Smooth muscle cell (in vitro differentiated cells): ENCODE results near the gene LRRC8D. TPM values are rescaled to one million over a fixed set of nuclear protein-coding genes. Genes with fewer than 3 reads are reported as not detected.

Experiments
- DNase-seq: peaks from one replicate; lab custom pipeline; 2025; ENCODE audit not compliant: unreplicated experiment; lab: John Stamatoyannopoulos, UW
- H2AFZ ChIP-seq: fragments of 200-600 bp; sonication (generic); 2 replicates; pipeline ENCODE4 v1.6.0; 2016; ENCODE audit warnings: antibody characterized with exemption, low read depth, mild to moderate bottlenecking
- H3F3A ChIP-seq: fragments of 200-600 bp; sonication (generic); 2 replicates; pipeline ENCODE4 v1.6.0; 2017; ENCODE audit warnings: antibody characterized with exemption, low read depth
- H3K27ac ChIP-seq: fragments of 200-600 bp; sonication (generic); 2 replicates; pipeline ENCODE4 v1.5.1; 2016; ENCODE audit warnings: low read depth, mild to moderate bottlenecking
- H3K27me3 ChIP-seq: fragments of 200-600 bp; sonication (generic); 2 replicates; pipeline ENCODE4 v1.6.1; 2016; ENCODE audit warnings: low read depth, mild to moderate bottlenecking
- H3K36me3 ChIP-seq: fragments of 200-600 bp; sonication (generic); 2 replicates; pipeline ENCODE4 v1.5.1; 2016; ENCODE audit warnings: low read depth
- H3K4me1 ChIP-seq: fragments of 200-600 bp; sonication (generic); 2 replicates; pipeline ENCODE4 v1.5.1; 2016; ENCODE audit warnings: low read depth
- H3K4me2 ChIP-seq: fragments of 200-600 bp; sonication (generic); 2 replicates; pipeline ENCODE4 v1.6.0; 2016; ENCODE audit warnings: mild to moderate bottlenecking
- H3K4me3 ChIP-seq: fragments of 200-600 bp; sonication (generic); 2 replicates; pipeline ENCODE4 v1.5.1; 2016; ENCODE audit warnings: mild to moderate bottlenecking
- H3K79me2 ChIP-seq: fragments of 200-600 bp; sonication (generic); 2 replicates; pipeline ENCODE4 v1.6.0; 2016; ENCODE audit warnings: low read depth, mild to moderate bottlenecking
- H3K9ac ChIP-seq: fragments of 200-600 bp; sonication (generic); 2 replicates; pipeline ENCODE4 v1.6.0; 2016; ENCODE audit warnings: low read depth
- H3K9me3 ChIP-seq: fragments of 200-600 bp; sonication (generic); replicated peaks from 2 replicates; pipeline ENCODE4 v1.5.1; 2016; ENCODE audit warnings: low read depth
- H4K20me1 ChIP-seq: fragments of 200-600 bp; sonication (generic); 2 replicates; pipeline ENCODE4 v1.6.0; 2016; ENCODE audit warnings: low read depth
- CTCF ChIP-seq: fragments of 200-600 bp; sonication (generic); IDR thresholded peaks from 2 replicates; pipeline ENCODE4 v1.5.1; 2017; ENCODE audit warnings: borderline replicate concordance, mild to moderate bottlenecking, antibody characterized with exemption; ENCODE audit not compliant: insufficient read depth, poor library complexity, severe bottlenecking
- WGBS: methylation state at CpG from one replicate; pipeline ENCODE4 v1.1.7; 2016; ENCODE audit warnings: low lambda C conversion rate; 5-methylcytosine and 5-hydroxymethylcytosine counted together
- polyA plus RNA-seq: library from polyadenylated mRNA; unstranded; fragments of >200 nt; fragmentation: Nextera tagmentation; extraction: Ambion mirVana; gene quantifications from 2 replicates; pipeline ENCODE4 v1.2.1, GENCODE V29; 2016
- total RNA-seq: library from RNA; depleted of rRNA; stranded (reverse); fragments of >200 nt; gene quantifications from 2 replicates; pipeline ENCODE4 v1.2.3, GENCODE V29; 2014

LRRC8D gene
- total and polyA plus RNA-seq, 2 experiments from 2014 or later = 5.2 to 25.1 TPM

GRCh38 chr1:89807503-89807902 is 13.3 kb upstream of the LRRC8D start:
- no peaks in the 10 kb centered on the region for H3K36me3 ChIP-seq
- no peaks in the 10 kb centered on the region for H3K9me3 ChIP-seq
- H3K4me3 ChIP-seq = no peak overlapping the region
- H3F3A ChIP-seq = no peaks in the 10 kb centered on the region
- H2AFZ ChIP-seq = no peak overlapping the region
- DNase-seq = no peak
- H3K27ac ChIP-seq = no peak overlapping the region
- WGBS = 88% methylated on average over 2 of the region's 2 CpGs
- no peak overlapping the region for H3K4me2 ChIP-seq
- no peak for TF ChIP-seq CTCF
- no peak overlapping the region for H3K9ac ChIP-seq
- no peaks in the 10 kb centered on the region for H3K79me2 ChIP-seq
- no peaks in the 10 kb centered on the region for H4K20me1 ChIP-seq
- no peaks in the 10 kb centered on the region for H3K27me3 ChIP-seq
- H3K4me1 ChIP-seq = peaks cover 11% of the 10 kb centered on the region

- H3K4me3 ChIP-seq = no peak overlapping the region
- no peaks in the 10 kb centered on the region for H3K79me2 ChIP-seq
- peaks cover 10% of the 10 kb centered on the region for H3K4me1 ChIP-seq
- H3K4me2 ChIP-seq = no peak overlapping the region
- no peak overlapping the region for H2AFZ ChIP-seq
- H3K9ac ChIP-seq = no peak overlapping the region
- no peaks in the 10 kb centered on the region for H3K9me3 ChIP-seq
- H3F3A ChIP-seq = no peaks in the 10 kb centered on the region
- H3K27ac ChIP-seq = no peak overlapping the region
- H4K20me1 ChIP-seq = no peaks in the 10 kb centered on the region
- no peak for TF ChIP-seq CTCF
- DNase-seq = no peak
- H3K36me3 ChIP-seq = no peaks in the 10 kb centered on the region
- no peaks in the 10 kb centered on the region for H3K27me3 ChIP-seq
- WGBS = 95% methylated on average over 1 of the region's 1 CpG
Measured at GRCh38 chr1:89807983-89808382, 12.8 kb upstream of the LRRC8D start.

- Histone ChIP-seq H3K4me1 (peaks cover 10% of the 10 kb centered on the region), H3K4me2 (peak overlapping the region; percentile 27), H3K4me3 (no peak overlapping the region), H3K9me3 (no peaks in the 10 kb centered on the region), H3K36me3 (no peaks in the 10 kb centered on the region), H3K27me3 (no peaks in the 10 kb centered on the region), H4K20me1 (no peaks in the 10 kb centered on the region), H3K9ac (no peak overlapping the region), H2AFZ (no peak overlapping the region), H3K79me2 (no peaks in the 10 kb centered on the region), H3F3A (no peaks in the 10 kb centered on the region), H3K27ac (no peak overlapping the region)
- no peak for TF ChIP-seq CTCF
- no peak for DNase-seq
- 25% methylated on average over 5 of the region's 5 CpGs for WGBS
Measured at GRCh38 chr1:89808441-89809117, 12.3 kb upstream of the LRRC8D start.

GRCh38 chr1:89809556-89809955 is 11.3 kb upstream of the LRRC8D start:
- H3K9ac ChIP-seq = no peak overlapping the region
- no peaks in the 10 kb centered on the region for H3K9me3 ChIP-seq
- H3K4me3 ChIP-seq = no peak overlapping the region
- no peak for TF ChIP-seq CTCF
- no peaks in the 10 kb centered on the region for H3F3A ChIP-seq
- no peaks in the 10 kb centered on the region for H3K79me2 ChIP-seq
- peaks cover 10% of the 10 kb centered on the region for H3K4me1 ChIP-seq
- DNase-seq = no peak
- H4K20me1 ChIP-seq = no peaks in the 10 kb centered on the region
- H3K27ac ChIP-seq = no peak overlapping the region
- H2AFZ ChIP-seq = no peak overlapping the region
- H3K27me3 ChIP-seq = no peaks in the 10 kb centered on the region
- no peak overlapping the region for H3K4me2 ChIP-seq
- no peaks in the 10 kb centered on the region for H3K36me3 ChIP-seq
- WGBS = 77% methylated on average over 3 of the region's 3 CpGs
